HFF-Myc (cell line): ENCODE data around the gene RAC3.

ENCODE experiments used
- DNase-seq: peaks from one replicate; pipeline ENCODE4 v3.0.0-alpha.2; 2011; ENCODE audit warnings: low read depth; ENCODE audit errors: extremely low read depth
- H3K4me3 ChIP-seq: replicated peaks from 2 replicates; pipeline ENCODE4 v1.5.1; 2011; ENCODE audit warnings: low read depth, mild to moderate bottlenecking, control low read depth, low read length
- TF ChIP-seq, protein P1 (sequence below): IDR thresholded peaks from 2 replicates; pipeline ENCODE4 v1.5.1; 2012; ENCODE audit warnings: mild to moderate bottlenecking, low read depth, low read length, control low read depth; ENCODE audit errors: missing control alignments

Gene RAC3

DNA sequence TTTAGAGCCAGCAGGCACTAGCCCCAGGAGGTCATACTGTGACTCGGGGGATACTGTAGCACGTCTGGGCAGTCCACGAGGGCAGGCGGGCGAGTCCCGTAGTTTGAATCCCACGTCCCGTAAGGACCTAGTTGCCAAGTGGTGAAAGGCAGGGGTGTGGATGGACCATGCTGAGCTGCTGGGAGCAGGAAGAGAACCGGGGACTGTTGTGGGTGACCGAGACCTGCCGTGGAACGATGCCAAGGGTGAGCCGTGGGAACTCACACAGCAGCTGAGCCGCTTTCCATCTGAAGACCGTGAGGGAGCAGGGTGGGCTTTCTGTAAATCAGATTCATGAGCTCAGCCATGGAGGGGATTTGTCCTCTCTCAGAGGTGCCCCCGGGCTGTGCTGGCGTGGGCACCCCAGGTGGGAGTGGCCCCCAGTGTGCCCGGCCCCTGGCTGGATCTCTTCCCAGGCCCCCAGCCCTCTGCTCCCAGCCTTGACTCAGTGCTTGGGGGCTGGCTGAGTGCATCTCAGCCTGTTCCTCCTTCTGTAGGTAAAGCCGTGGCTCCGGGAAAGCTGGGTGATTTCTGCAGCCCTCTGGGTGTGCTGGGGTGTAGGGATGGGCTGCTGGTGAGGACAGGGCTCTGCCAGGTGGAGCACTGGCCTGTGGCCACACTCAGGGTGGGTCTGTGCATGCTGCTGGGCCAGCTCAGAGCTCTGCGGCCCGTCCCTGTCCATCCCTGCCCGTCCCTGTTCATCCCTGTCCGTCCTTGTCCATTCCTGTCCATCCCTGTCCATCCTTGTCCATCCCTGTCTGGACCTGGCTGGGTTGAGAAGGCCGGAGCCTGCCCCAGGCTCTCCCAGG lies 40.4 kb upstream of the RAC3 start:
- no peak for DNase-seq
- H3K4me3 ChIP-seq = no peak overlapping the region
- TF ChIP-seq, protein P1, sequence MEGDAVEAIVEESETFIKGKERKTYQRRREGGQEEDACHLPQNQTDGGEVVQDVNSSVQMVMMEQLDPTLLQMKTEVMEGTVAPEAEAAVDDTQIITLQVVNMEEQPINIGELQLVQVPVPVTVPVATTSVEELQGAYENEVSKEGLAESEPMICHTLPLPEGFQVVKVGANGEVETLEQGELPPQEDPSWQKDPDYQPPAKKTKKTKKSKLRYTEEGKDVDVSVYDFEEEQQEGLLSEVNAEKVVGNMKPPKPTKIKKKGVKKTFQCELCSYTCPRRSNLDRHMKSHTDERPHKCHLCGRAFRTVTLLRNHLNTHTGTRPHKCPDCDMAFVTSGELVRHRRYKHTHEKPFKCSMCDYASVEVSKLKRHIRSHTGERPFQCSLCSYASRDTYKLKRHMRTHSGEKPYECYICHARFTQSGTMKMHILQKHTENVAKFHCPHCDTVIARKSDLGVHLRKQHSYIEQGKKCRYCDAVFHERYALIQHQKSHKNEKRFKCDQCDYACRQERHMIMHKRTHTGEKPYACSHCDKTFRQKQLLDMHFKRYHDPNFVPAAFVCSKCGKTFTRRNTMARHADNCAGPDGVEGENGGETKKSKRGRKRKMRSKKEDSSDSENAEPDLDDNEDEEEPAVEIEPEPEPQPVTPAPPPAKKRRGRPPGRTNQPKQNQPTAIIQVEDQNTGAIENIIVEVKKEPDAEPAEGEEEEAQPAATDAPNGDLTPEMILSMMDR = no peak

DNA sequence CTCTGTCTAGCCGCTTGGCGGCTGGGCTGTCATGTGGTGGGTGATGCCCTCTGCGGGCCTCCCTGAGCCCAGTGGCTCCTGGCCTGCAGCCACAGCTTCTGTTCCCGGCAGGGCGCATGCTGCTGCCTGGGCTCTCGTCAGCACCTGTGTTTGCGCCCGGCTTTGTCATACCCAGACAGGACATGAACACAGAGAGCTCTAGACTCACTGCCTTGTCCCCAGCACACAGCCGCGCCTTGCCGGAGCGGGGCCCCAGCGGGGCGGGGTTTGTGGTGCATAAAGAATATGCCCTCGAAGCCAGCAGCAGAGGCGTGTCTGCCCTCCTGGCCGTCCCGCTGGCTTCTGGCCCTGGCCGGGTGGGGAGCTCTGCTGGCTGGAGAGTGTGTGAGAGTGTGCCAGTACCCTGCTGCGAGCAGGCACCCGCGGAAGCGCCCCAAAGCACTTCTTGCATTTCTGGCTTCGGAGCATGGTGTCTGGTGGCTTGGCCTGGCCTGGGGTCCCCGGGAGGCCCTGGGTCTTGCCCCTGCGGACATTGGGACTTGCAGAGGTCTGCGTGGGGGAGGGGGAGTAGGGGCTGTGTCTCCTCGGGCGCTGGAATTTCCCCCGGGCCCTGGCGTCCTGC lies 39.7 kb upstream of the RAC3 start:
- H3K4me3 ChIP-seq = peak overlapping the region; percentile 15; the same call in 1 of the 2 replicates
- peak; percentile 29 for DNase-seq
- TF ChIP-seq, protein P1 = no peak

DNA sequence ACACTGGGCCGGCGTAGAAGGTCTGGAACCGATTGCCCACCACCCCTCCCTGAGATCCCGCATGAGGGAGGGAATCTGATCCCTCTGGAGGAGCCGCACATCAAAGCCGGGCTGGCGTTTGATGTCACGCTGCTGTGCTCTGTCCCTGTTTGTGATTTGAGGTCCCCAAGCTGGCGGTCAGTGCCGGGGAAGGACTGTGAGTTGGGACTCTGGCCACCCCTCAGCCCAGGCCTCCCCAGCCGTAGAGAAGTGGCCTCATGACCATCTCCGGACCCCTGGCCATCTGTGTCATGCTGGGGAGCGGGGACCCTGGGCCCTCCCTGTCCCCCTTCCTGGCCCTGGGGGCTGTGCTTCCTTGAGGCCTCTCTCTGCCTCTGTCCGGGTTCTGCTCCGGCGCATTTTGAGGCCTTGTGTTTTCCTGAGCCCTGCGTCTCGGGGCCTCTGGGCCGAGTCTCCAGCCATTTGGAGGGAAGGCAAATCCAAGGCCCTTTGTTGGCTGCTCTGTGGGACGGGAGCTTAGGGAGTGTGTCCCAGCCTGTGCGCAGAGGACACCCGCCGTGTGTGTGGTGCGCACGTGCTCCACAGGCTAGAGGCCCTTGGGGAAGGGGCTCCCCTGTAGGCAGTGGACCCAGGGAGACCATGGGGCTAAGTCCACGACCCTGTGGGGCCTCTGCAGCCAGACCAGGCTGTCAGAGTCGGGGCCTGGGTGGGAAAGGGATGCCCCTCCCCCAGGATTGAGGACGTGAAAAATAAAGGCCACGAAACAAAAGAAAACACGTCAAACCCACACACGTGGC lies 39.0 kb upstream of the RAC3 start:
- TF ChIP-seq, protein P1 = no peak
- peak overlapping the region; percentile 15; the same call in 1 of the 2 replicates for H3K4me3 ChIP-seq
- DNase-seq = no peak

DNA sequence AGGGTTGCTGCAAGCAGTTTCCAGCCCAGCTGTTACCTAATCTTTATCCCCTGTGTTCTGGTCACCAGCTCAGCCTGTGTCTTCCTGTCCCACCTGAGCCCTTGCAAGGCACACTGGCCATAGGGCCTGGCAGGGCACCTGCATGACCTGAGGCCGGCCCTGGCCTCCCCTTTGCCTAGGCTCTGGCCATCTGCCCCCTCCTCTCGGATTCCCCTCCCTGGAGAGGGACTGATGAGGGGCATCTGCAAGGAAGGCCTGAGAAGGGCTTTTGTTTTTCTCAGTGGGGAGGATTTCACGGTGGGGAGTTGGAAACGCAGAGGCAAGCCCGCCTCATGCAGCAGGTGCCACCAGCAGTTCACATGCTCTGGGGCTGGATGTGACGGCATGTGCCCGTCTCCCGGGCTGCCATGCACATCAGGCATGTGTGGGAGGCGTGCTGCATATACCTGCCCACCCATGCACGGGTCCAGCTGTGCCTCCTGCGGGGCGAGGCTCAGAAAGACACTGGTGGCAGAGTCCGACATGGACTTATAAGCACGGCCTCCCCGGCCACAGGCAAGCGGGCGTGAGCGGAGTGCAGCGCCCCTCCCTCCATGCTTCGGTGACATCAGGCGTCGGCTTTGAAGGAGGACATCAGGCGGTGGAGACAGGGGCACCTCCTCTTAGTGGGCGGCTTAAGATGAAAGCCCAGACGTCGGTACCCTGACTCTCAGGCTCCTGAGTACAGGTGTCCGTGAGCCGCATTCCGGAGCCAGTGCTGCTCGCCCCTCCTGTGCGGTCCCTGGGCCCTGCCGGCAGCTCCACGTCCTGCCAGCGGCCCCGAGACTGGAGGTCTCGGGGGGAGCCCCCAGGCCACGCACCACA lies 37.5 kb upstream of the RAC3 start:
- no peak overlapping the region for H3K4me3 ChIP-seq
- DNase-seq = no peak
- TF ChIP-seq, protein P1 = no peak

DNA sequence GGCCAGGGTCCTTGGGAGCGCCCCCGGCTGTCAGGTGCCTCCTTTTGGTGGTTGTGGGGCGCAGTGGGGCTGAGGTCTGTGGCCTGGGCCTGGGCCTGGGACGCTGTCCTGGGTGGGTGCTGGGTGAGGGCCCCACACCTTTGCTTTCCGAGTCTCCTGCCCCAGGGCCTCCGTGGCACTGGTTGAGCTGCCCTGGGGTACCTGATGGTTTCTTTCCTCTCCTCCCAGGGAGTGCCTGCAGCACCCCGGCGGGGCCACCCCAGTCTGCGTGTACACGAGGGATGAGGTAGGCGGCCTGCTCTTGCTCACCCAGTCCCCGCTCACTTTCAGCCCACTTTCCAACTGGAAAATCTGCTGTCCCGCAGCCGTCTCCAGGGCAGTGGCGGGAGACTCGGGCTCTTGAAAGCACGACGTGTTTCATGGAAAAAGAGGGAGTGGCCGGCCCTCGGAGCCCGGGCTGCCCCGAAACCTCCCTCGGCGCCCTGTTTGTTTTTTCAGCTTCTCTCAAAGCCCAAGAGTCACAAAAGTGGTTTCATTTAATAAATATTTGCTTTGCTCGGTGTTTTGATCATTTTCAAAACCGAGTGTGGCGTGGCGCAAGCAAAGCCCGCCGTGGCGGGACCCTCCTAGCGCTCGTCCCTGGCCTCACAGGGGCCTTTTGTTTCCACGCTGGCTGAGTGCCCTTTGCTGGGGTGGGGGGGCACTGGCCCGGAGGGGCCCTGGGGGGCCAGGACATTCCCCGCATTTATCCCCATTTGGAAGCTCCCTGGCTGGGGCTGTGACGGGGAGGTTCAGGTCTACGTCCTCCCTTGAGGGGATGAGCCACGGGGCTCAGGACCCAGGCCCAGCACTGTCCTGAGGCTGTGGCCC lies 36.6 kb upstream of the RAC3 start:
- TF ChIP-seq, protein P1 = no peak
- no peak for DNase-seq
- no peak overlapping the region for H3K4me3 ChIP-seq
